ENCODE results near the gene ADCY9. TPM values are rescaled to one million over a fixed set of nuclear protein-coding genes. Genes with fewer than 3 reads are reported as not detected.

Gene ADCY9
- total and polyA plus RNA-seq, 4 donors: 7.9 to 40.1 (median 24.7) TPM

DNA sequence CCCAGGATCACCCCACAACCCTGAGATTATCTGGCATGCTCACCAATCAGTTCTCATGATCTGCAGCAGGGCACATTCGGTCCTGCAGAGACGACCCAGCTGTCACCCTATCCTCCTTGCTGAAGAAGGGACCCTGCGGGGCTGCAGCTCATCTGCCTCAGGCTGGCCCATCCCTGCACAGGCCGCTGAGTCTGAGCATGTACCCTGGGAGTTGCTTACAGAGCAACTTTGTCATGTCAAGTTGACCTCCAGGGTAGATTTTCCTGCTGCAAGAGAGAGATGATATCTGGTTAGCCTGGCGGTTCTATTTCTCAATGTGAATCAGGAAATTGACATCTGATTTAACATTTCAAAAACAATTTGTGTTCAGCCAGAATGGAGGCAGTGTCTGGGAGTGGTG, 36.0 kb upstream of the ADCY9 start:
- peaks cover 2% of the 10 kb centered on the region for H3K9me3 ChIP-seq (ENCODE audit: control insufficient read depth, low read length)
- no peaks in the 10 kb centered on the region for H3K36me3 ChIP-seq (ENCODE audit: control insufficient read depth in 1 of 2, insufficient read depth in 2 of 2, low read length in 1 of 2)
- WGBS, 2 donors: 86 to 91% methylated on average over 5 of the region's 5 CpGs
- intact Hi-C loops (cut with DNase I): no loop called here
- H3K27me3 ChIP-seq (ENCODE audit: control insufficient read depth in 1 of 2, insufficient read depth in 2 of 2, low read length in 1 of 2): no peaks in the 10 kb centered on the region
- DNase-seq: no peak
- H3K27ac ChIP-seq (ENCODE audit: low read depth in 1 of 2, low read length in 2 of 2): no peak overlapping the region
- no peak overlapping the region for H3K4me3 ChIP-seq (ENCODE audit: low read length in 2 of 2)
- H3K4me1 ChIP-seq (ENCODE audit: control insufficient read depth in 1 of 2, insufficient read depth in 2 of 2, low read length in 2 of 2): no peaks in the 10 kb centered on the region
- no peak for ATAC-seq (ENCODE audit: low FRiP score)

DNA sequence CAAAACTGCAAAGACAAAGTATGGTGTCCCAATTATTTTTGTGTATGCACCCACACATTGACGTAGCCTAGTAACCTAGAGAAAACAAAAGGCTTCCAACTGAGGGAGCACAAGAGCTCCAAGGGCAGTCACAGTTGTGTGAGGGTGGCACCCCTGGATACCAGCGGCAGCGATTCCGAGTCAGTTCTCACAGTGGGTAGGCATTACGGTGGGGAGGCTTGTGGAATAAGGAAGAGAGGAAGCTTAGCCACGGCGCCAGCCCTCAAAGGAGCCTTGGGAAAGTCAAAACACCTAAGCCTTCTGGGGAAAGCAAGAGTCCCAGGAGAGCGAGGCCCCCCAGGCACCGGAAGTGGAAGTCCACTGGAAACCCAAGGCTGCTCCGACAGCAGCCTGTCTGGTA, 31.0 kb upstream of the ADCY9 start:
- Histone ChIP-seq H3K27me3 (ENCODE audit: control insufficient read depth in 1 of 2, insufficient read depth in 2 of 2, low read length in 1 of 2) (no peaks in the 10 kb centered on the region), H3K27ac (ENCODE audit: low read depth in 1 of 2, low read length in 2 of 2) (no peak overlapping the region), H3K4me3 (ENCODE audit: low read length in 2 of 2) (no peak overlapping the region), H3K9me3 (ENCODE audit: control insufficient read depth, low read length) (peaks cover 2% of the 10 kb centered on the region), H3K36me3 (ENCODE audit: control insufficient read depth in 1 of 2, insufficient read depth in 2 of 2, low read length in 1 of 2) (no peaks in the 10 kb centered on the region), H3K4me1 (ENCODE audit: control insufficient read depth in 1 of 2, insufficient read depth in 2 of 2, low read length in 2 of 2) (no peaks in the 10 kb centered on the region)
- WGBS, 2 donors: 92 to 95% methylated on average over 10 of the region's 10 CpGs
- intact Hi-C loops (cut with DNase I): no loop called here
- ATAC-seq (ENCODE audit: low FRiP score) (no peak), DNase-seq (no peak)

DNA sequence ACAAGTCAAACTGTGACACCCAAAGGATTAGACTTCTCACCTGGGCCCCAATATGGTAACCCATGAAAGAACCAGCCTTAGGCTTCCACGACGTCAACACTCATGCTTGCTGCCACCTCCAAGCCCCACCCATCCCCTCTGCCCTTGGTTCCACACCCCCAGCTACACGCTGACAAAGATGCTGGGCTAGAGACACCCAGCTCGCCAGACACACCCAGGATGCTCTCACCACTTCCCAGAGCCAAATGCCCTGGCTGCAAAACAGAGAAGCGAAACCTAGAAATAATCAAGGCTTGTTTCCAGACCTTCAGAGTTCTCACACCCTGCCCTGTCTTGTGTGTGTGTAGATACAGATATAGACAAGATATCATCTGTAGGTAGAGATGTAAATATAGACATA, 26.0 kb upstream of the ADCY9 start:
- H3K4me1 ChIP-seq (ENCODE audit: control insufficient read depth in 1 of 2, insufficient read depth in 2 of 2, low read length in 2 of 2): no peaks in the 10 kb centered on the region
- no peaks in the 10 kb centered on the region for H3K9me3 ChIP-seq (ENCODE audit: control insufficient read depth, low read length)
- H3K36me3 ChIP-seq (ENCODE audit: control insufficient read depth in 1 of 2, insufficient read depth in 2 of 2, low read length in 1 of 2): no peaks in the 10 kb centered on the region
- intact Hi-C loops (cut with DNase I): no loop called here
- H3K4me3 ChIP-seq (ENCODE audit: low read length in 2 of 2): no peak overlapping the region
- ATAC-seq (ENCODE audit: low FRiP score) (no peak), DNase-seq (no peak)
- no peaks in the 10 kb centered on the region for H3K27me3 ChIP-seq (ENCODE audit: control insufficient read depth in 1 of 2, insufficient read depth in 2 of 2, low read length in 1 of 2)
- 87 to 93% methylated on average over 5 of the region's 5 CpGs for WGBS, 2 donors
- no peak overlapping the region for H3K27ac ChIP-seq (ENCODE audit: low read depth in 1 of 2, low read length in 2 of 2)

DNA sequence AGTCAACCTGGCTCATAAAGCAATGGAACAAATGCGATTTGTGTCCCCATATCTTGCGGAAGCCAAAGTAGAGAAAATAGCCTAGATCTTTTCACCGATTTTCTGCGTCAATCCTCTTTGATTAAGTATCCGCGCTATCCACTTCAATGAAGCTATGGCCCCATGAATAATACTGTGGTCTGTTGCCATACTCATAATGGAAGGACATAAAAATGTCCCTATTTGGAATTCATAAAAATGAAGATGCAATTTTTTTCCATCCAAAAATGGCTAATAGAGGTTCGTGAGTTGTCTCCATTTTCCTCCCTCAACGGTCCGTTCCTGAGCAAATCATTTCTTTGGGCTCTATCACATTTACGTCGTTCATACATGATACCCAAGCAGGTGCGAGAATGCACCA, 25.4 kb upstream of the ADCY9 start:
- no peak for ATAC-seq (ENCODE audit: low FRiP score)
- 96 to 97% methylated on average over 12 of the region's 12 CpGs for WGBS, 2 donors
- no peak overlapping the region for H3K27ac ChIP-seq (ENCODE audit: low read depth in 1 of 2, low read length in 2 of 2)
- no peaks in the 10 kb centered on the region for H3K4me1 ChIP-seq (ENCODE audit: control insufficient read depth in 1 of 2, insufficient read depth in 2 of 2, low read length in 2 of 2)
- H3K9me3 ChIP-seq (ENCODE audit: control insufficient read depth, low read length): no peaks in the 10 kb centered on the region
- H3K36me3 ChIP-seq (ENCODE audit: control insufficient read depth in 1 of 2, insufficient read depth in 2 of 2, low read length in 1 of 2): no peaks in the 10 kb centered on the region
- no peaks in the 10 kb centered on the region for H3K27me3 ChIP-seq (ENCODE audit: control insufficient read depth in 1 of 2, insufficient read depth in 2 of 2, low read length in 1 of 2)
- intact Hi-C loops (cut with DNase I): no loop called here
- no peak for DNase-seq
- H3K4me3 ChIP-seq (ENCODE audit: low read length in 2 of 2): no peak overlapping the region

DNA sequence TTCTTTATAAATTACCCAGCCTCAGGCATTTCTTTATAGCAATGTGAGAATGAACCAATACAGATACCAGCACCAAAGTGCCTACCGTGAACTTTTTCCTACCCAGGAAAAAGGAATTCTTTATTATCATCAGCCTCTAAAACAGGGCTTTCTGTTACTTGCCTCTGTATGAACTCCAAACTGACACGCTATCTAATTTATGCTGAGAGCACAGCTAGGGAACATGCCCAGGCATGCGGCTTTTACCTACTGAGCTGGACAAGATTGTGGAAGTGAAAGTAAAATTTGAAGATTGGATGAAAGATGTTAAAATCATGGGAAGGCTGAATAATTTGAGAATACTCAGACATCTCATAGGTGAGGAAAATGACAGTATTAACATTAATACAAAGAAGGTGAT, 24.4 kb upstream of the ADCY9 start:
- Histone ChIP-seq H3K27ac (ENCODE audit: low read depth in 1 of 2, low read length in 2 of 2) (no peak overlapping the region), H3K9me3 (ENCODE audit: control insufficient read depth, low read length) (no peaks in the 10 kb centered on the region), H3K27me3 (ENCODE audit: control insufficient read depth in 1 of 2, insufficient read depth in 2 of 2, low read length in 1 of 2) (no peaks in the 10 kb centered on the region), H3K4me3 (ENCODE audit: low read length in 2 of 2) (no peak overlapping the region), H3K36me3 (ENCODE audit: control insufficient read depth in 1 of 2, insufficient read depth in 2 of 2, low read length in 1 of 2) (no peaks in the 10 kb centered on the region), H3K4me1 (ENCODE audit: control insufficient read depth in 1 of 2, insufficient read depth in 2 of 2, low read length in 2 of 2) (no peaks in the 10 kb centered on the region)
- intact Hi-C loops (cut with DNase I): no loop called here
- DNase-seq: no peak
- whole genome bisulfite sequencing, 2 donors: 76 to 77% methylated on average over 3 of the region's 3 CpGs
- no peak for ATAC-seq (ENCODE audit: low FRiP score)

DNA sequence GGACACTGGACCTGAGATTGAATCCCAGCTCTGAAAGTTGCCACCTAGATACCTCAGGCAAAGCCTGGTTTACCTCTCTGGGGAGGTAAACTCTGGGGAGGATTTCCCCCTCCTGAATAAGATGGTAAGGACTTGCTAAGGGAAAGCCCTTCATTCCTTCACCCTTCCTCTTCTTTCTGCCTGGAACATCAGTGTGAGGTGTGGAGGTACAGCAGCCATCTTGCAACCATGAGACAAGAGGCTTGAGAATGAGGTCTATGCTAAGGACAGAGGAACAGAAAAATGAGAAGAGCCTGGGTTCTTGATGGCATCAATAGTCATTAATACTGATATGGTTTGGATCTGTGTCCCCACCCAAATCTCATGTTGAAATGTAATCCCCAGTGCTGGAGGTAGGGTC, 23.7 kb upstream of the ADCY9 start:
- ATAC-seq (ENCODE audit: low FRiP score) (no peak), DNase-seq (no peak)
- Histone ChIP-seq H3K27ac (ENCODE audit: low read depth in 1 of 2, low read length in 2 of 2) (no peak overlapping the region), H3K4me3 (ENCODE audit: low read length in 2 of 2) (no peak overlapping the region), H3K27me3 (ENCODE audit: control insufficient read depth in 1 of 2, insufficient read depth in 2 of 2, low read length in 1 of 2) (no peaks in the 10 kb centered on the region), H3K4me1 (ENCODE audit: control insufficient read depth in 1 of 2, insufficient read depth in 2 of 2, low read length in 2 of 2) (no peaks in the 10 kb centered on the region), H3K36me3 (ENCODE audit: control insufficient read depth in 1 of 2, insufficient read depth in 2 of 2, low read length in 1 of 2) (no peaks in the 10 kb centered on the region), H3K9me3 (ENCODE audit: control insufficient read depth, low read length) (no peaks in the 10 kb centered on the region)
- intact Hi-C loops (cut with DNase I): no loop called here

DNA sequence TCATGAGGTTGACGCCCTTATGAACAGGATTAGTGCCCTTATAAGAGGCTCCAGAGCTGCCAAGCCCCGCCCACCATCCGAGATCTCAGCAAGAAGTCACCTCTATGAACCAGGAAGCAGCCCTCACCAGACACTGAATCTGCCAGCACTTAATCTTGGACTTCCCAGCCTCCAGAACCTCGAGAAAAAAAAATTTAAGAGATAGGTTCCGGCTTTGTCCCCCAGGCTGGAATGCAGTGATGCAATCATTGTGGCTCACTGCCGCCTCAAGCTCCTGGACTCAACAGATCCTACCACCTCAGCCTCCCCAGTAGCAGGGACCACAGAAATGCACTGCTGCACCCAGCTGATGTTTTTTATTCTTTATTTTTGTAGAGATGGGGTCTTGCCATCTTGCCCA, 22.5 kb upstream of the ADCY9 start:
- Histone ChIP-seq H3K36me3 (ENCODE audit: control insufficient read depth in 1 of 2, insufficient read depth in 2 of 2, low read length in 1 of 2) (no peaks in the 10 kb centered on the region), H3K27ac (ENCODE audit: low read depth in 1 of 2, low read length in 2 of 2) (no peak overlapping the region), H3K9me3 (ENCODE audit: control insufficient read depth, low read length) (no peaks in the 10 kb centered on the region), H3K27me3 (ENCODE audit: control insufficient read depth in 1 of 2, insufficient read depth in 2 of 2, low read length in 1 of 2) (no peaks in the 10 kb centered on the region), H3K4me1 (ENCODE audit: control insufficient read depth in 1 of 2, insufficient read depth in 2 of 2, low read length in 2 of 2) (no peaks in the 10 kb centered on the region), H3K4me3 (ENCODE audit: low read length in 2 of 2) (no peak overlapping the region)
- intact Hi-C loops (cut with DNase I): no loop called here
- DNase-seq (no peak), ATAC-seq (ENCODE audit: low FRiP score) (no peak)
- WGBS, 2 donors: 93% methylated on average over 6 of the region's 6 CpGs

DNA sequence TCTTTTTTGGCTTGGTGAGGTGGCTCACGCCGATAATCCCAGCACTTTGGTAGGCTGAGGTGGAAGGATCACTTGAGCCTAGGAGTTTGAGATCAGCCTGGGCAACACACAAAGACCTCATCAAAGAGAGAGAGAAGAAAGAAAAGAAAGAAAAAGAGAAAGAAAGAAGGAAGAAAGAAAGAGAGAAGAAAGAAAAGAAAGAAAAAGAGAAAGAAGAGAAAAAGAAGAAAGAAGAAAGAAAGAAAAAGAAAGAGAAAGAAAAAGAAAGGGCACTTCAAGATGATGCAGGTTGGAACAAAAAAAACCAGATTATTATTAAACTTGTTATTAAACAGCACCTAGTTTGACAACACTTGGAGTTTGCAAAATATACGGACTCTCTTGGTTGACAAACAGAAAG, 21.2 kb upstream of the ADCY9 start:
- Histone ChIP-seq H3K4me3 (ENCODE audit: low read length in 2 of 2) (no peak overlapping the region), H3K27ac (ENCODE audit: low read depth in 1 of 2, low read length in 2 of 2) (no peak overlapping the region), H3K4me1 (ENCODE audit: control insufficient read depth in 1 of 2, insufficient read depth in 2 of 2, low read length in 2 of 2) (no peaks in the 10 kb centered on the region), H3K27me3 (ENCODE audit: control insufficient read depth in 1 of 2, insufficient read depth in 2 of 2, low read length in 1 of 2) (no peaks in the 10 kb centered on the region), H3K36me3 (ENCODE audit: control insufficient read depth in 1 of 2, insufficient read depth in 2 of 2, low read length in 1 of 2) (no peaks in the 10 kb centered on the region), H3K9me3 (ENCODE audit: control insufficient read depth, low read length) (no peaks in the 10 kb centered on the region)
- ATAC-seq (ENCODE audit: low FRiP score): no peak
- intact Hi-C loops (cut with DNase I): no loop called here
- DNase-seq: no peak
- 90 to 91% methylated on average over 3 of the region's 3 CpGs for WGBS, 2 donors

DNA sequence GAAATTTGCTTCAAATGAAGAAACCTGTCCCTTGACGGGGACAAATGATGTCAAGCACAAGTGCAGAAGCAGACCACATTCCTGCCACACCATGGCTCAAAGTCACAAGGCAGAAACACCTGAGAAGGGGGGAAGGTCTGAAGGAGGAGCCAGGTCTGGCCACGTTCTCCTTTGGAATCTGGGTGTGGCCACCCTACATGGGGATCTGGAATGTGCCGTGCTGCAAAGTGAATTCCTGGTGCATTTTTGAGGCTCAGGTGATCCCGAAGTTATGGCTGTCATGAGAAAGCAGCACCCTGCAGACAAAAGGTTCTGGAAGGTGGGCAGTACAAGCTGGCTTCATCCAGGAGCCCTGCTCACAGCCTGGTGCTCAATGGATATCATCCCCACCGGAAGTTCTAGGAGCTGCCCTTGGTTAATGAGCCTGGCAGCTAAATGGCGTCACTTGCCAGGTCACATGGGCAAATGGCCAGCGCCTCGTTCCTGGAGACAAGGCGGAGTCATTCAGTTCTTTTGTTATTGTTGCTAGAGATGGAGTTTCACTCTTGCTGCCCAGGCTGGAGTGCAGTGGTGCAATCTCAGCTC, 20.1 kb upstream of the ADCY9 start:
- H3K4me1 ChIP-seq (ENCODE audit: control insufficient read depth in 1 of 2, insufficient read depth in 2 of 2, low read length in 2 of 2): no peaks in the 10 kb centered on the region
- ATAC-seq (ENCODE audit: low FRiP score): no peak
- DNase-seq: no peak
- H3K27ac ChIP-seq (ENCODE audit: low read depth in 1 of 2, low read length in 2 of 2): no peak overlapping the region
- H3K4me3 ChIP-seq (ENCODE audit: low read length in 2 of 2): no peak overlapping the region
- intact Hi-C loops (cut with DNase I): no loop called here
- H3K27me3 ChIP-seq (ENCODE audit: control insufficient read depth in 1 of 2, insufficient read depth in 2 of 2, low read length in 1 of 2): no peaks in the 10 kb centered on the region
- H3K9me3 ChIP-seq (ENCODE audit: control insufficient read depth, low read length): no peaks in the 10 kb centered on the region
- H3K36me3 ChIP-seq (ENCODE audit: control insufficient read depth in 1 of 2, insufficient read depth in 2 of 2, low read length in 1 of 2): no peaks in the 10 kb centered on the region
- WGBS, 2 donors: 37 to 45% methylated on average over 9 of the region's 9 CpGs
